NT2/D1 (cell line): ENCODE data around the gene CYBRD1.
"Not testable (repeated sequence)": the region's sequence is repeated elsewhere in the genome, so short reads cannot be mapped to it uniquely, and the experiment has no call there.

Experiments used
- DNase-seq: peaks from one replicate; pipeline ENCODE4 v3.0.0-alpha.2; 2011; ENCODE audit warnings: low read depth, low spot score
- H3K27me3 ChIP-seq: 2 replicates; pipeline ENCODE4 v1.6.0; 2011; ENCODE audit warnings: mild to moderate bottlenecking; ENCODE audit not compliant: insufficient read length, insufficient read depth
- H3K36me3 ChIP-seq: 2 replicates; pipeline ENCODE4 v1.6.1; 2011; ENCODE audit warnings: mild to moderate bottlenecking, low read length, mixed read lengths; ENCODE audit not compliant: insufficient read depth, insufficient read length
- H3K4me1 ChIP-seq: 2 replicates; pipeline ENCODE4 v1.5.1; 2011; ENCODE audit not compliant: insufficient read depth, insufficient read length
- H3K4me3 ChIP-seq: 2 replicates; pipeline ENCODE4 v1.5.1; 2011; ENCODE audit warnings: low read depth; ENCODE audit not compliant: insufficient read length
- H3K9ac ChIP-seq: 2 replicates; pipeline ENCODE4 v1.6.0; 2011; ENCODE audit warnings: low read depth; ENCODE audit not compliant: insufficient read length
- H3K9me3 ChIP-seq: 2 replicates; pipeline ENCODE4 v1.5.1; 2011; ENCODE audit warnings: mild to moderate bottlenecking, low read length; ENCODE audit not compliant: insufficient read depth
- SUZ12 ChIP-seq: IDR thresholded peaks from 2 replicates; pipeline ENCODE4 v1.6.1; 2011; ENCODE audit not compliant: insufficient read length, insufficient read depth; ENCODE audit errors: extremely low read depth
- YY1 ChIP-seq: IDR thresholded peaks from 2 replicates; pipeline ENCODE4 v1.6.1; 2011; ENCODE audit not compliant: insufficient read length, insufficient read depth
- ZNF274 ChIP-seq: IDR thresholded peaks from 2 replicates; pipeline ENCODE4 v1.6.1; 2011; ENCODE audit warnings: mild to moderate bottlenecking, low read depth, low read length

Gene CYBRD1

GRCh38 chr2:171530378-171530777, 8.1 kb downstream of the CYBRD1 start:
- peaks cover 2% of the 10 kb centered on the region for H3K36me3 ChIP-seq
- TF ChIP-seq ZNF274 (no peak), YY1 (no peak), SUZ12 (no peak)
- H3K27me3 ChIP-seq, result no peaks in the 10 kb centered on the region
- no peak overlapping the region for H3K9ac ChIP-seq
- no peak overlapping the region for H3K4me3 ChIP-seq
- no peaks in the 10 kb centered on the region for H3K4me1 ChIP-seq
- DNase-seq, result no peak
- H3K9me3 ChIP-seq, result peaks cover 8% of the 10 kb centered on the region; the same call in 1 of the 2 replicates

- not testable (repeated sequence) for H3K27me3 ChIP-seq, H3K36me3 ChIP-seq, H3K9me3 ChIP-seq, DNase-seq, H3K9ac ChIP-seq, H3K4me1 ChIP-seq, H3K4me3 ChIP-seq
Measured at GRCh38 chr2:171530859-171531258, 8.6 kb downstream of the CYBRD1 start.

GRCh38 chr2:171531291-171531690, 9.0 kb downstream of the CYBRD1 start:
- DNase-seq, result no peak
- no peaks in the 10 kb centered on the region for H3K27me3 ChIP-seq
- H3K9ac ChIP-seq, result no peak overlapping the region
- no peak for TF ChIP-seq SUZ12
- no peak for TF ChIP-seq YY1
- no peak for TF ChIP-seq ZNF274
- peaks cover 8% of the 10 kb centered on the region; the same call in 1 of the 2 replicates for H3K9me3 ChIP-seq
- no peak overlapping the region for H3K4me3 ChIP-seq
- H3K36me3 ChIP-seq, result peaks cover 2% of the 10 kb centered on the region
- H3K4me1 ChIP-seq, result no peaks in the 10 kb centered on the region

- TF ChIP-seq YY1 (no peak), SUZ12 (no peak), ZNF274 (no peak)
- H3K4me3 ChIP-seq, result no peak overlapping the region
- no peak overlapping the region for H3K9ac ChIP-seq
- H3K36me3 ChIP-seq, result peaks cover 2% of the 10 kb centered on the region
- H3K9me3 ChIP-seq, result peaks cover 8% of the 10 kb centered on the region; the same call in 1 of the 2 replicates
- no peaks in the 10 kb centered on the region for H3K4me1 ChIP-seq
- DNase-seq, result no peak
- no peaks in the 10 kb centered on the region for H3K27me3 ChIP-seq
Measured at GRCh38 chr2:171531836-171532450, 9.7 kb downstream of the CYBRD1 start.

DNA sequence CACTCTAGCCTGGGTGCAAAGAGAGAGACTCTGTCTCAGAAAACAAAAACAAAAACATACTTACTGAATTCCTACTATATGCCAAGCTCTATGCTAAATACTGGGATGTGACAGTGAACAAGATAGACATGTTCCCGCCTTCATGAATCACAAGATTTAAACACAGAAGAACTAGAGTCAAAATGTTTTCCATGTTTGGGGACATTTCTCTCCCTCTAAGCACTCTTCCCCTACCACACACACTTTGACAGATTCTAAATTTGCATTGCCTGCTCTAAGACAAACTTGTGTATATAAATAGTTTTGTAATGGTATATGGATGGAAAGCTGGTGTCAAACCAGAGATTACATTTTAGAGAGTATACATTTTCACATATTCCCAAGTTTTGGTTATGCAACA, 11.1 kb downstream of the CYBRD1 start:
- no peak for DNase-seq
- H3K27me3 ChIP-seq, result no peaks in the 10 kb centered on the region

GRCh38 chr2:171535528-171535927, 13.3 kb downstream of the CYBRD1 start:
- DNase-seq, H3K9ac ChIP-seq, H3K4me3 ChIP-seq, H3K9me3 ChIP-seq, H3K27me3 ChIP-seq, H3K36me3 ChIP-seq, H3K4me1 ChIP-seq: not testable (repeated sequence)

More for the DNA sequence above, 11.1 kb downstream of the CYBRD1 start:
- no peak for TF ChIP-seq SUZ12
- no peak for TF ChIP-seq YY1
- TF ChIP-seq ZNF274, result no peak
- Histone ChIP-seq H3K9ac (no peak overlapping the region), H3K4me1 (no peaks in the 10 kb centered on the region), H3K4me3 (no peak overlapping the region), H3K36me3 (peaks cover 2% of the 10 kb centered on the region), H3K9me3 (peaks cover 8% of the 10 kb centered on the region; the same call in 1 of the 2 replicates)

- Histone ChIP-seq H3K36me3 (peaks cover 11% of the 10 kb centered on the region), H3K27me3 (no peaks in the 10 kb centered on the region), H3K4me3 (no peak overlapping the region), H3K9me3 (no peaks in the 10 kb centered on the region), H3K4me1 (no peaks in the 10 kb centered on the region), H3K9ac (no peak overlapping the region)
- TF ChIP-seq ZNF274 (no peak), YY1 (no peak), SUZ12 (no peak)
- no peak for DNase-seq
Measured at GRCh38 chr2:171540437-171540836, 18.2 kb downstream of the CYBRD1 start.
